GM18861 (cell line): Measurements from ENCODE around the gene USP35.
"Not testable (repeated sequence)": the region's sequence is repeated elsewhere in the genome, so short reads cannot be mapped to it uniquely, and the experiment has no call there.

Experiments
- ATAC-seq: cut with Tn5 transposase; IDR thresholded peaks from one replicate; pipeline ENCODE4 v1.9.1; 2021; ENCODE audit not compliant: unreplicated experiment

The USP35 gene

GRCh38 chr11:78213526-78214330 is 25.0 kb downstream of the USP35 start:
- ATAC-seq = no peak

GRCh38 chr11:78214331-78215194 is 25.8 kb downstream of the USP35 start:
- ATAC-seq = no peak

GRCh38 chr11:78216021-78216420 is 27.3 kb downstream of the USP35 start:
- ATAC-seq = no peak

- ATAC-seq = no peak
Measured at GRCh38 chr11:78216571-78217287, 28.0 kb downstream of the USP35 start.

GRCh38 chr11:78217650-78218541 is 29.2 kb downstream of the USP35 start:
- ATAC-seq = no peak

GRCh38 chr11:78218707-78219492 is 30.2 kb downstream of the USP35 start:
- ATAC-seq = no peak

GRCh38 chr11:78219493-78220217 is 30.9 kb downstream of the USP35 start:
- no peak for ATAC-seq

GRCh38 chr11:78220218-78221157 is 31.8 kb downstream of the USP35 start:
- ATAC-seq = no peak

GRCh38 chr11:78221396-78222315 is 32.9 kb downstream of the USP35 start:
- ATAC-seq = no peak

GRCh38 chr11:78222726-78223125 is 34.0 kb downstream of the USP35 start:
- not testable (repeated sequence) for ATAC-seq

GRCh38 chr11:78223320-78223954 is 34.7 kb downstream of the USP35 start:
- ATAC-seq = peak; percentile 51

GRCh38 chr11:78224506-78224905 is 35.8 kb downstream of the USP35 start:
- no peak for ATAC-seq

- no peak for ATAC-seq
Measured at GRCh38 chr11:78224906-78225420, 36.2 kb downstream of the USP35 start.

GRCh38 chr11:78226684-78227680 is 38.3 kb downstream of the USP35 start:
- no peak for ATAC-seq

GRCh38 chr11:78227921-78228320 is 39.2 kb downstream of the USP35 start:
- ATAC-seq = no peak
